GM18526 (cell line): Measurements from ENCODE around the gene F2RL3.

Source experiments
- POLR2A ChIP-seq: IDR thresholded peaks from 3 replicates; pipeline ENCODE4 v1.6.1; 2011; ENCODE audit not compliant: insufficient read length; ENCODE audit errors: extremely low read depth

The F2RL3 gene

DNA sequence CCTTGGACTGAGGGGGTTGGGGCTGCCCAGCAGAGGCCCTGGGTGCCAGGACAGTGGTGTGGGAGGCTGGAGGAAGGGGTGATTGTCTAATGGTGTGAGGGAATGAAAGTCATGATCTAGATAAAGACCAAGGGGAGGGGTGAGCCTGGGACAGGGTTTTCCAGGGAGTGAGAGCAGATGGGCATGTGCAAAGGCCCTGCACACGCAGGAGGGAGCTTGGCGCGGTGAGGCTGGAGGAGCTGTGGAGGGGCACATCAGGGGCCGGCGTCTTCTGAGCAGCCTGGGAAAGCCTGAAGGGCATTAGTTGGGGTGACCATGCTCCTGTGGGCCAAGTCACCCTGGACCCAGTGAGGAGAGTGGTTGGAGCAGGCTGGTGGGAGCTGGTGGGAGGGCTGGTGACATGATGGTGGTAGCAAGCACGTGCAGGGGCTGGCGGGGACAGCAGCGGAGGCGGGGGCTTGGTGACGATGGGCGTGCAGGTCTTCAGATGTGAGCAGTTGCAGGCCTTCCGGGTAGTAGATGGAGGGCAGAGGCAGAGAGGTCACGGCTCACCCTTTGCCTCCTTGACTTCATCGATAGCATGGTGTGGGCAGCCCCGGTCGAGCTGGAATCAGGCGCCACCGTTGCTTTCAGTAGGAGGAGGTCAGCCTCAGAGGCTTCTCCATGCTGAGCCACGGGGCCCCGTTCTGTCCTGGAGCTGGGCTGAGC is 20.2 kb upstream of the F2RL3 start:
- no peak for TF ChIP-seq POLR2A

DNA sequence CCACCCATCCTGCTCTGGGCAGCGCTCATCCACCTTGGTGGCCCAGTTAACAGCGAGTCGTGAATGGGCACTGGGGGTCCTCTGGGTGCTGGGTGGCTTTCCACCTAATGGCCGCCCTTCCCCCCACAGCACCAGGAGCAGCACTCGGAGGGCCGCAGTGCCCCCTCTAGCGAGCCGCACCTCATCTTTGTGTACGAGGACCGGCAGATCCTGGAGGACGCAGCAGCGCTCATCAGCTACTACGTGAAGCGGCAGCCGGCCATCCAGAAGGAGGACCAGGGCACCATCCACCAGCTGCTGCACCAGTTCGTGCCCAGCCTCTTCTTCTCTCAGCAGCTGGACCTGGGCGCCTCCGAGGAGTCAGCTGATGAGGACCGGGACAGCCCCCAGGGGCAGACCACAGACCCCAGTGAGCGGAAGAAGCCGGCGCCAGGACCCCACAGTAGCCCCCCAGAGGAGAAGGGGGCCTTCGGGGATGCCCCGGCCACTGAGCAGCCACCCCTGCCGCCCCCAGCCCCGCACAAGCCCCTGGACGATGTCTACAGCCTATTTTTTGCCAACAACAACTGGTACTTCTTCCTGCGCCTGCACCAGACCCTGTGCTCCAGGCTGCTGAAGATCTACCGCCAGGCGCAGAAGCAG is 19.3 kb upstream of the F2RL3 start:
- no peak for TF ChIP-seq POLR2A

DNA sequence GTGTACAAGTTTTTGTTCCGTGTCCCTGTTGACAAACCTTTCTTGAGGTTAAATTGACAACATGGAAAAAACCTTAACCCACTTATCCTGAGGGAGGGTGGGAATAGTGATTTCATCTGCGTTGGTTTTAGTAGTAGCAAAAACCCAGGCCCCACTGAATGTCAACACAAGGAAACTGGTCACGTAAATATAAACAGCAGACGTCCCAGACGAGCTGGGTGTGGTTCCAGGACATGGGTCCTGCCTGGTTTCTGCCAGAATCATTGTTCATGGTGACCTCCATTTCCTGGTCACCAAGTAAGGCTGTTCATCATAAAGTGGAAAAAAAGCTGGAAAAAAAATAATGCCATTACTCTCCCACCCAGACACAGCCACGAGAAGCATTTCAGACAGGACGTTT is 16.9 kb upstream of the F2RL3 start:
- no peak for TF ChIP-seq POLR2A

DNA sequence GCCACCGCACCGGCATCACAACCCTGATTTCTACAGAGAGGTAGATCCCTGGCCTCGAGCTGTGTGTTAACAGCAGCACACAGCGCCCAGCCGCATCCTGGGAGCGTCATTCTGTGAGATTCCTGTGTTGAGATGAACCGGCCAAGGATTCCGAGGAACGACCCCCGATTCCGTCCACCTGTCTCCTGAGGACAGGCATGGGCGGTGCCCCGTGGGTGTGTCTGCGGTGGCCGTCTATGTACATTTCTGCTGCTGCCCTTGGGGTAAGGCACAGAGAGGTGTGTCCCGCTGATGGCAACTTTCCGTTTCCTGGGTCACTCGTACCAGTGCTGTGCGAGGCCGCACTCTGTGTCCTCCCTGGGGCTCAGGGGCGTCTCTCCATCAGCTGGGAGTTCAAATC is 16.1 kb upstream of the F2RL3 start:
- no peak for TF ChIP-seq POLR2A

DNA sequence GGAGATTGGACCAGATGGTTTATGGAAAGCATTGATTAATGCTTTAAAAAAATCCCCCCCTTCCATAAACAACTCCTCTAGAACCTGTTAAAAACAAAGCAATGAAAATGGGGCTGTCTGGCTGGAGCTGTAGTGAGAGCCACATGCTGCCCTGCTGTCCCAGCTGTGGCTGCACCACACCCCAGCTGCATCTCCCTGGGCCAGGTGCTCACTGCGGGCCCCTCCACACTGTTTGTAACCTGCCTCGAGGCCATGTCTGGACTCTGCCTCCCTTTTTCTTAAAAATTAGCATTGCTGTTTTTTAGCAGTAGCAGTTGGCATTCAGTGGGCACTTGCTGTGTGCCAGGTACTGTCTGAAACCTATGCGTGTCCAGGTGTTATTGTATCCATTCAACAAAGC is 15.2 kb upstream of the F2RL3 start:
- no peak for TF ChIP-seq POLR2A

DNA sequence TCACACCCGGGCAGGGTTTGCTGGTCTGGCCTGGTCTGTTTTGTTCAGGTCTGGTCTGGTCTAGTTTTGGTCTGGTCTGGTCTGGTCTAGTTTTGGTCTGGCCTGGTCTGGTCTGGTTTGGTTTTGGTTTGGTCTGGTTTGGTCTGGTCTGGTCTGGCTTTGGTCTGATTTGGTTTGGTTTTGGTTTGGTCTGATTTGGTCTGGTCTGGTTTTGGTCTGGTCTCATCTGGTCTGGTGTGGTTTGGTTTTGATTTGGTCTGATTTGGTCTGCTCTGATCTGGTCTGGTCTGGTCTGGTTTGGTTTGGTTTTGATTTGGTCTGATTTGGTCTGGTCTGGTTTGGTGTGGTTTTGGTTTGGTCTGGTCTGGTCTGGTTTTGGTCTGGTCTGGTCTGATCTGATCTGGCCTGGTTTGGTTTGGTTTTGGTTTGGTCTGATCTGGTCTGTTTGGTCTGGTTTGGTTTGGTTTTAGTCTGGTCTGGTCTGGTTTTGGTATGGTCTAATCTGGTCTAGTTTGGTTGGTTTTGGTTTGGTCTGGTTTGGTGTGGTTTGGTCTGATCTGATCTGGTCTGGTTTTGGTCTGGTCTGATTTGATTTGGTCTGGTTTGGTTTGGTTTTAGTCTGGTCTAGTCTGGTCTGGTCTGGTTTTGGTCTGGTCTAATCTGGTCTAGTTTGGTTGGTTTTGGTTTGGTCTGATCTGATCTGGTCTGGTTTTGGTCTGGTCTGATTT is 14.4 kb upstream of the F2RL3 start:
- no peak for TF ChIP-seq POLR2A

DNA sequence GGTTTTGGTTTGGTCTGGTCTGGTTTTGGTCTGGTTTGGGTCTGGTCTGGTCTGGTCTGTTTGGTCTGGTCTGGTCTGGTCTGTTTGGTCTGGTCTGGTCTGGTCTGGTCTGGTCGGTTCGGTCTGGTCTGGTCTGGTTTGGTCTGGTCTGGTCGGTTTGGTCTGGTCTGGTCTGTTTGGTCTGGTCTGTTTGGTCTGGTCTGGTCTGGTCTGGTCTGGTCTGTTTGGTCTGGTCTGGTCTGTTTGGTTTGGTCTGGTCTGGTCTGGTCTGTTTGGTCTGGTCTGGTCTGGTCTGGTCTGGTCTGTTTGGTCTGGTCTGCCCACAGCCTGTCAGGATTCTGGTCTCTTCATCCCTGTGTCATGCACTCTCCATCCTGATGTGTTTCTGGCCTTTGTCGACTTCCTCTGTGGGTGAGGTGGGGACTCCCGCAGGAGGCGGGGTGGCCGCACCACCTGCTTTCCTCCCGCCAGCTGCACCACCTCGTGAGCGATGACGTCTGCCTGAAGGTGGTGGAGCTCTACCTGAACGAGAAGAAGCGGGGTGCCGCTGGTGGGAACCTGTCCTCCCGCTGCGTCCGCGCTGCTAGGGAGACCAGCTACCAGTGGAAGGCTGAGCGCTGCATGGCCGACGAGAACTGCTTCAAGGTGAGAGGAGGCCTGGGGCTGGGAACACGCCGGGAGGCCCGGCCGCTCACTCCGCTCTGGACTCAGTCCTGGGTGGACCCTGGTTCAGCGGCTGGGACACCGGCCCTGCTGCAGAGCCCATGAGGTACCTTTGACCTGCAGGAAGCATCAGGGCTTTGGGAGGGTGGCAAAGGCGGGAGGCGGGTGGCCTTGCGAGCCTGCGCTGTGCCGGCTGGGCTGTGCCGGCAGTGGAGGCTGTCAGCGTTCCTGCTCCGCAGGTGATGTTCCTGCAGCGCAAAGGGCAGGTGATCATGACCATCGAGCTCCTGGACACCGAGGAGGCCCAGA is 12.9 kb upstream of the F2RL3 start:
- TF ChIP-seq POLR2A: no peak

DNA sequence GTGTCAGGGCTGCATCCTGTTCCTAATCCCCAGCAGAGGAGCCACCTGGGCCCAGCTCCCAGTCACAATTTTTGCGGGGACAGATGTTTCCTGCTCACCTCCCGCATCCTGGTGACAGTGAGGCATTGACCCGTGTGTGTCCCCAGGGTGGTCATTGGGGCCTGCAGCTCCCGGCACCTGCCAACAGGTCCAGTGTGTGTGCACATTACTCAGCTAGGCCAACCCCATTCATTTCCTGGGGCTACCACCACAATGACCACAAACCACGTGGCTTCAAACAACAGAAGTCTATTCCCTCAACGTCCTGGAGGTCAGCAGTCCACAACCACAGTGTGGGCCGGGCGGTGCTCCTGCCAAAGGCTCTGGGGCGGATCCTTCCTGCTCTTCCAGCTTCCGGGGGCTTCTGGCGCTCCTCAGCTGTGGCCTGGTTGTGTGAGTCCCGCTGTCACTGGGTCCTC is 11.9 kb upstream of the F2RL3 start:
- TF ChIP-seq POLR2A: no peak

DNA sequence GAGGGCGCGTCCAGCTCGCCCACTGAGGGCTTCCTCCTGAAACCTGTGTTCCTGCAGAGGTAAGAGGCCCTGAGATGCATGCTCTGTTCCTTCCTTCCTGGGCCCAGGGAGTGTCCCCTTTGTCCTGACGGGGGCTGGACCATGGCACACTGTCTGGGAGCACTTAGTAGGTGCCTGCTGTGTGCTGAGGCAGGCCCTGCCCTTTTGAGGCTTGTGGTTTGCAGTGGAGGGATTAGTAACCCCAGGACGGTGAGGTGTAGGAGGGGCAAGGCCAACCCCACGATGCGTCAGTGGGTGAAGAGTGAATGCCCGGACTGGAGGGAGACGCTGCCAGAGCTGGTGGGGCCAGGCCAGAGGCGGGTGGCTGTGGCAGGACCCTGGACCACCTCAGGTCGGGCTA is 11.2 kb upstream of the F2RL3 start:
- no peak for TF ChIP-seq POLR2A

DNA sequence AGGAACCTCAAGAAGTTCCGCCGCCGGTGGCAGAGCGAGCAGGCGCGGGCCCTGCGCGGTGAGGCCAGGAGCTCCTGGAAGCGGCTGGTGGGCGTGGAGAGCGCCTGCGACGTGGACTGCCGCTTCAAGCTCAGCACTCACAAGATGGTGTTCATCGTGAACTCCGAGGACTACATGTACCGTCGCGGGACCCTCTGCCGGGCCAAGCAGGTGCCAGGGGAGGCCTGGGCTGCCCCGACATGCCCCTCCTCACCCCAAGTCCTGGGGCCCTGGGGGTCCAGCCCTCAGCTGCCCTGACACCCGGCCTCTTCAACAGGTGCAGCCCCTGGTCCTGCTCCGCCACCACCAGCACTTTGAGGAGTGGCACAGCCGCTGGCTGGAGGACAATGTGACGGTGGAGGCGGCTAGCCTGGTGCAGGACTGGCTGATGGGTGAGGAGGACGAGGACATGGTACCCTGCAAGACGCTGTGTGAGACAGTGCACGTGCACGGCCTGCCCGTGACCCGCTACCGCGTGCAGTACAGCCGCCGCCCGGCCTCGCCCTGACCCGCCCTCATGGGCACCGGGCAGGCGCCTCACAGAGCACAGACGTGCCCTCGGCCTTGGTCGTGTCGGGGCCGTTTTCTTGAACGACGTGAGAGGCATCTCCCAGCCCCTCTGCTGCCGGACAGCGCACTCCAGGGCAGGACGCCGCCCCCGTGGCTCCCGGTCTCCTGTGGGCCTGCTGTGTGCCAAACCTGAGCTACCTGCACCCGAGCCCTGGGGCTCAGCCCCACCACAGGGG is 10.4 kb upstream of the F2RL3 start:
- TF ChIP-seq POLR2A: no peak

DNA sequence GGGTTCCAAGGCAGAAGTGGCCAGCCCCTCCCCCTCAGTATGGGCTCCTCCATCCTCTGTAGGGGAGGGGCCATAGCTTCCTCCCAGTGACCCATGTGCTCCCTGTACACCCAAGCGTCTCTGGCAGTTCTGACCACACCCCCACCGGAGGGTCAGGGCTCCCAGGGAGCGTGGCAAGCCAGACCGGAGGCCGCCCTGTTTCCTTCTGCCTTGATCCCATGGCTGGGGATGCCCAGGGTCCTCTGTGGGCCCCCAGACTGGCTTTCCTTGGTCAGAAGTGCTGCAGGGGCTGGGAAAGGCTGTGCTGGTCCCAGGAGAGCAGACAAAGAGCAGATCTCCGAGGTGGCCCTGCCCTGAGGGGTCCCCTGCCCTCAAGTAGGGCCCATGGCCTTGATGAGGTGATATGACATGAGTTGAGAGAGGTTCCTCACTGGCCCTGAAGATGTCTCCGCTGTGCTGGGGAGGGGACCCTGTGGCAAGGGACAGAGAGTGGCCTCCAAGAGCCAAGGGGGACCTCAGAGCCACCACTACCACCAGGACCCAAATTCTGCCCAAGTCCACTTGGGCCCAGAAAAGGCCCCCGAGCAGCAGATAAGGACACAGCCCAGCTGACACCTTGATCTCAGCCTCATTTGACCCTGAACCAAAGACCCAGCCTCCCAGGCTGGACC is 7.8 kb upstream of the F2RL3 start:
- TF ChIP-seq POLR2A: no peak

DNA sequence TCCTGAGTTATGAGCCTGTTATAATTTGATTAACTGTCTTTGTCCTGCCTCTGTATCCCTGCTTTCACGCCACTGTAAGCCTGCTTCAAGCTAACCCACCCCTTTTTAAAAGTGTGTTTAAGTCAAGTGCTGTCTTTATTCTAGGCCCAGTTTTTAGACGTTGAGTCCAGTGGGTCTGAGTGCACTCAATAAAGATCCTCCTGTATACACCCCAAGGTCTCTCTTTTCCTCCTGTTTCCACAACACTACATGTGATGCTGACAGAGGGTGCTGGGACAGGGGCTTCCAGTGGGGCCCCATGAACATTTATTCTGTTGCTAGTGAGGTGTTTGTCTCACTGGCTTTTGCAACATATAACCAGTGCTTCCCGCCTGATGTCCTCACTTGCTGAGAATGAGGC is 6.7 kb upstream of the F2RL3 start:
- TF ChIP-seq POLR2A: no peak

DNA sequence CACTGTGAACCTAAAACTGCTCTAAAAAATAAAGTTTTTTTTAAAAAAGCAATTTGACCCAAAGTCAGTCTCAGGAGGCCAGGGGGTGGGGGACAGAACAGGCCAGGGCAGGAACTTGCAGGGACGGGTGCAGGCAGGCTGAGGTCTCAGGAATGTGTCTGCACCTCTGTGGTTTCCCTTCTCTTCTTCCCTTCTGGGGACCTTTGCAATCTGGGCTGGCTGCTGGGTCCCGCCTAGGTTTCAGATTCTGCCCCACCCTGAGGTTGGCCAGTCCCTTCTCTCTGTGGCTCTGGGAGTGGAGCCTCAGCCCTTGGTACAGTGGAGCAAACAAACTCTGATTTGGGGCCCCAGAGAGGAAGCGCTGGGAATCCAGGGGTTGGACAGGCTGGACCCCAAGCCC is 5.3 kb upstream of the F2RL3 start:
- TF ChIP-seq POLR2A: no peak

DNA sequence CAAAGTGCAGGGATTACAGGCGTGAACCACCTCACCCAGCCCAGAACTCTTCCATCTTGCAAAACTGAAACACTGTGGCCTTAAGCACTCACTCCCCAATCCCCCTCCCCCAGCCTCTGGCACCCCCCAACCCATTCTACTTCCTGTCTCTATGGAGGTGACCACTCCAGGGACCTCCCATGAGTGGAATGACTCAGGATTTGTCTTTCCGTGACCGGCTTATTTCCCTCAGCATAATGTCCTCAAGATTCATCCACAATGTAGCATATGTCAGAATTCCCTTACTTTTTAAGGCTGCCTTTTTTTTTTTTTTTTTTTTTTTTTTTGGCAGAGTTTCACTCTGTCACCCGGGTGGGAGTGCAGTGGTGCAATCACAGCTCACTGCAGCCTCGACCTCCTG is 3.6 kb upstream of the F2RL3 start:
- TF ChIP-seq POLR2A: no peak
